Skeletal muscle satellite cell (primary cell): ENCODE data around the gene ZNF219.
A peak's percentile ranks its signal among the peaks of the same experiment; 100 is the strongest.

Experiments
- H3K27me3 ChIP-seq: 2 replicates; pipeline ENCODE4 v1.7.0; 2013; ENCODE audit warnings: low read length; ENCODE audit not compliant: control insufficient read depth, insufficient read depth
- H3K36me3 ChIP-seq: 2 replicates; pipeline ENCODE4 v1.7.0; 2013; ENCODE audit warnings: mild to moderate bottlenecking, control low read depth, low read length; ENCODE audit not compliant: insufficient read depth
- H3K4me1 ChIP-seq: 2 replicates; pipeline ENCODE4 v1.7.0; 2013; ENCODE audit warnings: low read length; ENCODE audit not compliant: control insufficient read depth, insufficient read depth
- H3K4me2 ChIP-seq: 2 replicates; pipeline ENCODE4 v1.7.0; 2013; ENCODE audit warnings: mild to moderate bottlenecking, low read length
- H3K4me3 ChIP-seq: 2 replicates; pipeline ENCODE4 v1.7.0; 2013; ENCODE audit warnings: low read length
- H3K9ac ChIP-seq: 2 replicates; pipeline ENCODE4 v1.7.0; 2013; ENCODE audit warnings: mild to moderate bottlenecking, low read depth, low read length, moderate library complexity
- H3K9me3 ChIP-seq: replicated peaks from 2 replicates; pipeline ENCODE4 v1.7.0; 2013; ENCODE audit warnings: mild to moderate bottlenecking, control low read depth, low read length

The ZNF219 gene

DNA sequence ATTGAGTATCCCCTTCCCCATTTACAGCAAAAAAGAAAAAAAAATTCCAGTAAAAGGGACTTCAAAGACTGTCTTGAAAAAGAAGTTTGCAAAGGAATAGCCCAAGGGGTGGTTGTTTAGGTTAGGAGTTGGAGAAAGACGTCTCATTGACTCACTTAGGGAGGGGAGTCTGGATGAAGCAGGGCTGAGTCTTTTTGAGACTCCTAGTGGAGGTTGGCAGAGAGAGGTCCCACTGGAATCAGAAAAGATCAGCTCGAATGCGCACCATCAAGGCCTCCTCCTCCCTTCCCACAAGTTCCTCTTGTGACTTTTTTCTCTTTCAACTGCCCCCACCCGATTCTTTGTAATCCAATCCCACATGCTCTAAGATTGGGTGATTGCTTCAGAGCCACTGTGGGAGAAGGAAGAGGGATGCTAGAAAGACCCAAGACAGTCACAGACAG lies 26.4 kb downstream of the ZNF219 start:
- Histone ChIP-seq H3K4me1 (peaks cover 30% of the 10 kb centered on the region), H3K9ac (peak overlapping the region; percentile 75), H3K27me3 (no peaks in the 10 kb centered on the region), H3K9me3 (no peaks in the 10 kb centered on the region), H3K4me2 (peak overlapping the region; percentile 98), H3K36me3 (peaks cover 42% of the 10 kb centered on the region), H3K4me3 (peak overlapping the region; percentile 81)

- Histone ChIP-seq H3K4me1 (peaks cover 30% of the 10 kb centered on the region), H3K4me2 (peak overlapping the region; percentile 98), H3K27me3 (no peaks in the 10 kb centered on the region), H3K9ac (peak overlapping the region; percentile 88), H3K4me3 (peak overlapping the region; percentile 81), H3K9me3 (no peaks in the 10 kb centered on the region), H3K36me3 (peaks cover 35% of the 10 kb centered on the region)
Measured at GRCh38 chr14:21071225-21072030, 27.0 kb downstream of the ZNF219 start.

DNA sequence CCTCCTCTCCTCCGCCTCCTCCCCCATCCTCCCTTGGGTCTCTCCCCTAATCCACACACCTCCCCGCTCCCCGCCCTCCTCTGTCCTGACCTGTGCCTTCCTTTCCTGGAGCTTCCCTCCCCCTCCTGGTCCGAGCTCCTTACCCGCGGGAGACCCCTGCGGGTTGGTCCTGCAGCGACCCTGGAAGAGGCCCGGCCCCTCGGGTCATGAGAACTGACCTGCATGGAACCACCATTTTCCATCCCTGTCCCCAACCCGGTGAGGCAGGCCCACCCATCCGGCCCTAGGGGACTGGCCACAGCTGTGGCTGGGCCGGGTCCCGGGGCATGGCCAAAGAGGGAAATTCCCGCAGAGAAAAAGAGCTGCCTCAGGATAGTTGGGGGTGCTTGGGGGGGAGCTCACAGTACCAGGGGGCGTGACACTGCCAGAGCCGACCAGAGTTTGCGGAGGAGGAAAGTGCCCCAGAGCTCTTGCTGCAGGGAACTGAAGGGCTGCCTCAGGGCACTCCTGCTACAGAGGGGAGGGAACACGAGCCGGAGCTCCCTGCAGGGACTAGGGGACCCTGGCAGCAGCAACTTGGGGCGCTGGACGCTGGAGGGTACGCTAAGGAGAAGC lies 27.7 kb downstream of the ZNF219 start:
- H3K4me1 ChIP-seq: peaks cover 30% of the 10 kb centered on the region
- peak overlapping the region; percentile 81 for H3K4me3 ChIP-seq
- peak overlapping the region; percentile 88 for H3K9ac ChIP-seq
- H3K4me2 ChIP-seq: peak overlapping the region; percentile 98
- no peaks in the 10 kb centered on the region for H3K9me3 ChIP-seq
- no peaks in the 10 kb centered on the region for H3K27me3 ChIP-seq
- peaks cover 28% of the 10 kb centered on the region for H3K36me3 ChIP-seq

- Histone ChIP-seq H3K4me2 (peak within 1 kb of the TSS; percentile 98), H3K36me3 (peaks cover 23% of the 10 kb centered on the region), H3K9ac (peak within 1 kb of the TSS; percentile 88), H3K4me3 (peak within 1 kb of the TSS; percentile 81), H3K4me1 (peaks cover 30% of the 10 kb centered on the region), H3K9me3 (no peaks in the 10 kb centered on the region), H3K27me3 (no peaks in the 10 kb centered on the region)
Measured at GRCh38 chr14:21070083-21070609, 28.3 kb downstream of the ZNF219 start, which contains the start of gene ARHGEF40. ARHGEF40 (plus strand) TSS chr14:21070304; CDS start chr14:21070397, 93 bp downstream.

GRCh38 chr14:21069388-21070082 lies 28.9 kb downstream of the ZNF219 start:
- no peaks in the 10 kb centered on the region for H3K27me3 ChIP-seq
- H3K36me3 ChIP-seq: peaks cover 16% of the 10 kb centered on the region
- peak overlapping the region; percentile 88 for H3K9ac ChIP-seq
- peak overlapping the region; percentile 98 for H3K4me2 ChIP-seq
- peaks cover 30% of the 10 kb centered on the region for H3K4me1 ChIP-seq
- no peaks in the 10 kb centered on the region for H3K9me3 ChIP-seq
- H3K4me3 ChIP-seq: peak overlapping the region; percentile 81

DNA sequence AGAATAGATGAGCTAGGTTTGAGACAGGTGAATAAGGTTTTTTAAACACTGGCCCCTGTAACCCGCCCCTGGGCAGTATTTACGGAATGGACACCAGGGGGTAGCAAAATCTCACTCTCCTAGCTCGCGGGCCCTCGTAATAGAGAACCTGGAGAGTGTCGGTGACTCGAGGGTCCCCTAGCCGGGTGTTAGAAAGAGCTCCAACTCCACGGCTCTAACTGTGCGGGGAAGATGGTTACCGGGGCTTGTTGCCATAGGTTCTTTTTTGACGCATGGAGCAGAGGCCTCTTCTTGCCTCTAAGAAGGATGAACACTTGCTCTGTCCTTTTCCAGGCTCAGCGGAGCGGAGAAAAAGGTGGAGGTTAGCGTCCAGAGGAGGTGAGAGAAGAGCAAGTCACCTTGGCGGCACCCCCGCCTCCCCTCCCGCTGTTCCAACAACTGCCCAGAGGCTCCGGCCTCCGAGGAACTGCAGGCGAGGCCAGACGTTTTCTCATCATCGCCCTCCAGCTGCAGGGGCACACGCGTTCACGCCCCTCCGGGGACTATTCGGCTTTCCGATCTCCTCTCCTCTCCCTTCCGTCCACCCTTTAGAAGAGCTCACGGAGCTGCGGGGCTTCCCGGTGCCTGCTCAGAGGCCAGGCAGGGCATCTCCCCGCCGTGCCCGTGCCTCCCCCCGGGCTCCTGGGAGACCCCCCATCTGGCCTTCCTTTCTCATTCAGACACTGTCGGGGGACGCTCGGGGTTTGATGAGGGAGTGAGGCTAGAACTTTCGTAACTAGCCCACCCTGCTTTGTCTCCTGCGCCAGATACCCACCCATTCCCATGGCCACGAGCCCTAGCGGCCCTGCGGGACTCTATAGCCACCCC lies 29.7 kb downstream of the ZNF219 start:
- Histone ChIP-seq H3K36me3 (peaks cover 9% of the 10 kb centered on the region), H3K27me3 (no peaks in the 10 kb centered on the region), H3K9me3 (no peaks in the 10 kb centered on the region), H3K9ac (peak overlapping the region; percentile 88), H3K4me1 (peaks cover 32% of the 10 kb centered on the region), H3K4me3 (peak overlapping the region; percentile 81), H3K4me2 (peak overlapping the region; percentile 98)

DNA sequence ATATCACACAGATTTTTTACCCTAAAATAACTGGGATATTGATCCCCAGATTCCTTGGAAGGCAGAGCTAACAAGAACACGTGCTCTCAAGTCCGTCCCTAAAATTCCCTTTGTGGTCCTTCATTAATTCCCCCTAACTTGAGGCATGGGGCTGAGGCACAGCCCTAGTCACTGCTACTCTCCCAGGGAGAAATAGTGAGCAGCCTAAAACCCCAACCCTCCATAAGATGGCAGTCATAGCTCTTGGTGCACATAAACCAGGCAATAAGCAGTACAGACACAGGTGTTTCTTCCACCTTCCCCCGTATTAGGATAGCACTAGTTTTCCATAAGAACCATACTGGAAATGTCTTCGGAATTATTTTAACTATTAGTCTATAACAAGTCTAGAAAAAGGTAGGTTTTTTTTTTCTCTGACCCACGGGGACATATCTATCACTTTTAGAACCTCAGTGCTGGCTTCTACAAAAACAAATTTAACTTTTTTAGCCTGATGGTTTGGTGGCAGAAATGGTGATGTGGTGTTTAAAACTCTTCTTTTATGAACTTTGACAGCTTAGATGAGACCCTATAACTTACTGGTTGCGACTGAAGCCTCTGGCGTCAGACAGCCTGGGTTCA lies 31.5 kb downstream of the ZNF219 start:
- Histone ChIP-seq H3K36me3 (no peaks in the 10 kb centered on the region), H3K4me1 (peaks cover 29% of the 10 kb centered on the region), H3K27me3 (no peaks in the 10 kb centered on the region), H3K9ac (no peak overlapping the region), H3K4me3 (no peak overlapping the region), H3K4me2 (no peak overlapping the region), H3K9me3 (no peaks in the 10 kb centered on the region)

GRCh38 chr14:21063479-21063878 lies 35.0 kb downstream of the ZNF219 start:
- Histone ChIP-seq H3K9me3 (no peaks in the 10 kb centered on the region), H3K36me3 (no peaks in the 10 kb centered on the region), H3K4me3 (no peak overlapping the region), H3K4me1 (peaks cover 11% of the 10 kb centered on the region), H3K27me3 (peaks cover 5% of the 10 kb centered on the region), H3K4me2 (peak overlapping the region; percentile 22), H3K9ac (no peak overlapping the region)

GRCh38 chr14:21061347-21061668 lies 37.1 kb downstream of the ZNF219 start:
- Histone ChIP-seq H3K4me2 (no peak overlapping the region), H3K9ac (no peak overlapping the region), H3K27me3 (peaks cover 5% of the 10 kb centered on the region), H3K36me3 (no peaks in the 10 kb centered on the region), H3K4me3 (no peak overlapping the region), H3K9me3 (no peaks in the 10 kb centered on the region), H3K4me1 (peaks cover 11% of the 10 kb centered on the region)

DNA sequence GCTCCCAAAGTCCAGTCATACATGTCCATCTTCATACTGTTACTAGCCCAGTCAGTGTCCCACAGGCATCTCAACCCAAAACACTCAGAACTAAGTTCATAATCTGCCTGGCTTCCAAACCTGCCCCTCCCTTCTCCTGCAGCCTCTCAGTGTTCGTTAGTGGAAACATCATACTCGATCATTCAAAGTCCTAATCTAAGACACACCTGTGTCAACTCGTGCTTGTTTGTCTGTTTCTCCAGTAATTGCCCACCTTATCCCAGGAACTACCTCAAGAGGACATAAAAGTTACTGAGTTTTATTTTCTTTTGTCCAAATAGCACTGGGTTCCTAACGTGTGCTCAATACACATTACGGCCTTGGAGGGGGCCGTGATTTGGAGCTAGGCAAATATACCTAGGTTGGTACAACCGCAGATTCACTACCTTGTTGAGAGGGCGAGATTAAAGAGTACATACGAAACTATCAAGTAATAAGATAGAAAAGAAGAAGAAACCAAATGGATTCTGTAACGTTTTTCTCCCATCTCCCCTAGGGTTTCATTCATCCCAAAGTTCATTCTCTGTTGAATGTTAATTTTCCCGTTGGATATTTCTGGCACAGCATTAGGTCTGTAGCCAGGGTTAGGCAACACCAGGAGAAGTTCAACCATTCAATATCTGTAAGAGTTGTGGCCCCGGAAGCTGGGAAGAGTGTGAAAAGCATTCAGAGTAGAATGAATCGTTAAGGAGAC lies 37.7 kb downstream of the ZNF219 start:
- Histone ChIP-seq H3K4me3 (no peak overlapping the region), H3K4me2 (no peak overlapping the region), H3K9ac (no peak overlapping the region), H3K4me1 (peaks cover 11% of the 10 kb centered on the region), H3K36me3 (no peaks in the 10 kb centered on the region), H3K27me3 (peaks cover 5% of the 10 kb centered on the region), H3K9me3 (no peaks in the 10 kb centered on the region)
